ENCODE data around the gene LRTM2. TPM values are rescaled to one million over a fixed set of nuclear protein-coding genes. Genes with fewer than 3 reads are reported as not detected.
A peak's percentile ranks its signal among the peaks of the same experiment; 100 is the strongest.

The LRTM2 gene
- total RNA-seq, 1 experiment from 2014 or later: 0.07 TPM

GRCh38 chr12:1803736-1804135 is 16.6 kb upstream of the LRTM2 start:
- H3K9me2 ChIP-seq (ENCODE audit: insufficient read depth): no peaks in the 10 kb centered on the region
- ChIA-PET CTCF (no interaction called here), POLR2A (no interaction called here), RAD21 (ENCODE audit: low non-redundant PET in 1 of 2, low total read pairs in 2 of 2, uncharacterized antibody in 2 of 2, unreplicated experiment in 2 of 2) (no interaction called here)
- H3K4me1 ChIP-seq (ENCODE audit: control insufficient read depth in 1 of 2, insufficient read depth in 2 of 2, low read length in 2 of 2): peaks cover 4 to 5% of the 10 kb centered on the region in 2 experiments; a peak in 2 of 4 replicates
- H3K9ac ChIP-seq (ENCODE audit: low read length): no peak overlapping the region
- no peak overlapping the region for H2AFZ ChIP-seq (ENCODE audit: low read depth, low read length, poor library complexity, severe bottlenecking)
- peak; percentile 2; the same call in 1 of the 2 replicates for ATAC-seq
- no peaks in the 10 kb centered on the region for H3K36me3 ChIP-seq (ENCODE audit: control insufficient read depth in 1 of 2, insufficient read depth in 2 of 2, low read length in 2 of 2)
- no peak for DNase-seq (ENCODE audit: low read depth, low spot score)
- no TSS peak for BruUV-seq (replicated peaks)
- H3K4me2 ChIP-seq (ENCODE audit: low read length): no peak overlapping the region
- no peaks in the 10 kb centered on the region for H4K20me1 ChIP-seq (ENCODE audit: insufficient read depth)
- intact Hi-C loops (cut with micrococcal nuclease): no loop called here
- H3K27ac ChIP-seq (ENCODE audit: low read depth, low read length): no peak overlapping the region
- no peaks in the 10 kb centered on the region for H3K9me3 ChIP-seq (ENCODE audit: control insufficient read depth in 1 of 2, insufficient read depth in 1 of 2, low read depth in 1 of 2, low read length in 2 of 2)
- TF ChIP-seq REST (IDR thresholded peaks at IDR 0.05; ENCODE audit: low read depth): no peak
- TF ChIP-seq TCF7L2 (IDR thresholded peaks at IDR 0.05; ENCODE audit: borderline replicate concordance, extremely low read depth, insufficient read depth, insufficient read length): no peak
- TF ChIP-seq POLR2A (IDR thresholded peaks at IDR 0.05; ENCODE audit: borderline replicate concordance, extremely low read depth, insufficient read depth, insufficient read length): no peak
- no peak for TF ChIP-seq EGR1 (IDR thresholded peaks at IDR 0.05; ENCODE audit: low read depth)
- TF ChIP-seq SRF (IDR thresholded peaks at IDR 0.05; ENCODE audit: low read depth): no peak
- no peak for TF ChIP-seq ZNF274 (IDR thresholded peaks at IDR 0.05; ENCODE audit: low read depth, low read length)
- no peak for TF ChIP-seq ELF1 (IDR thresholded peaks at IDR 0.05; ENCODE audit: borderline replicate concordance, low read depth)
- TF ChIP-seq CTCF (IDR thresholded peaks at IDR 0.05 in 2 of 3, conservative IDR thresholded peaks at IDR 0.05 in 1 of 3; ENCODE audit: borderline replicate concordance in 1 of 3, insufficient read depth in 1 of 3, low read depth in 2 of 3, low read length in 2 of 3): no peak
- TF ChIP-seq EZH2 (IDR thresholded peaks at IDR 0.05): no peak
- TF ChIP-seq CEBPB (IDR thresholded peaks at IDR 0.05; ENCODE audit: low read depth): no peak
- no peak for TF ChIP-seq CBX3 (IDR thresholded peaks at IDR 0.05; ENCODE audit: low read depth)
- no peak for TF ChIP-seq EZH2phosphoT487 (IDR thresholded peaks at IDR 0.05; ENCODE audit: borderline replicate concordance)
- TF ChIP-seq SIN3A (IDR thresholded peaks at IDR 0.05; ENCODE audit: low read depth): no peak
- no peak for TF ChIP-seq RAD21 (IDR thresholded peaks at IDR 0.05; ENCODE audit: low read depth)
- no peaks in the 10 kb centered on the region for H3K79me2 ChIP-seq (ENCODE audit: insufficient read depth, low read length)
- no peaks in the 10 kb centered on the region for H3K27me3 ChIP-seq (ENCODE audit: insufficient read depth, low read length)
- no peak overlapping the region for H3K4me3 ChIP-seq (replicated peaks in 1 of 2; ENCODE audit: low read depth in 1 of 2, low read length in 2 of 2)
